Keratinocyte (primary cell): Measurements from ENCODE around the gene OR2AG2. TPM values are rescaled to one million over a fixed set of nuclear protein-coding genes. Genes with fewer than 3 reads are reported as not detected.

Source experiments
- DNase-seq: peaks from one replicate; pipeline ENCODE4 v3.0.0-alpha.2; 2011; ENCODE audit warnings: low read depth, missing footprints, low spot score
- FAIRE-seq: peaks from 2 replicates; lab custom pipeline; 2011; peaks lifted over from hg19 to GRCh38; lab: Jason Lieb, UNC
- H2AFZ ChIP-seq: 2 replicates; pipeline ENCODE4 v1.6.0; 2012; ENCODE audit warnings: low read length, control low read depth, inconsistent platforms; ENCODE audit not compliant: control insufficient read depth
- H3K27ac ChIP-seq: 2 replicates; pipeline ENCODE4 v1.5.1; 2011; ENCODE audit warnings: low read length; ENCODE audit not compliant: control insufficient read depth, insufficient read depth
- H3K27me3 ChIP-seq: 3 replicates; pipeline ENCODE4 v1.6.0; 2011; ENCODE audit warnings: low read length; ENCODE audit not compliant: control insufficient read depth, insufficient read depth; ENCODE audit errors: extremely low read depth
- H3K36me3 ChIP-seq, 2 experiments: 2 replicates in 1 of 2; 3 replicates in 1 of 2; pipeline ENCODE4 v1.5.1; 2011; ENCODE audit warnings: low read length in 2 of 2, mild to moderate bottlenecking in 1 of 2; ENCODE audit not compliant: control insufficient read depth in 2 of 2, insufficient read depth in 2 of 2; ENCODE audit errors: extremely low read depth in 1 of 2
- H3K4me1 ChIP-seq: 3 replicates; pipeline ENCODE4 v1.5.1; 2011; ENCODE audit warnings: low read length; ENCODE audit not compliant: control insufficient read depth, insufficient read depth; ENCODE audit errors: extremely low read depth
- H3K4me2 ChIP-seq: 3 replicates; pipeline ENCODE4 v1.6.0; 2011; ENCODE audit warnings: low read depth, low read length; ENCODE audit not compliant: control insufficient read depth, insufficient read depth; ENCODE audit errors: extremely low read depth
- H3K4me3 ChIP-seq, 3 experiments: fragments of 200-600 bp in 1 of 3; sonication (generic) in 1 of 3; 2 replicates in 2 of 3; 3 replicates in 1 of 3; pipeline ENCODE4 v1.5.1; 2011 to 2016; ENCODE audit warnings: low read length in 3 of 3, mild to moderate bottlenecking in 3 of 3, control low read depth in 2 of 3, inconsistent platforms in 1 of 3, low read depth in 1 of 3, mixed read lengths in 1 of 3, mixed run types in 1 of 3, moderate library complexity in 1 of 3; ENCODE audit not compliant: control insufficient read depth in 2 of 3, insufficient read depth in 2 of 3; ENCODE audit errors: extremely low read depth in 1 of 3
- H3K79me2 ChIP-seq: 2 replicates; pipeline ENCODE4 v1.6.0; 2012; ENCODE audit warnings: low read length; ENCODE audit not compliant: control insufficient read depth, insufficient read depth
- H3K9ac ChIP-seq: 3 replicates; pipeline ENCODE4 v1.6.0; 2011; ENCODE audit warnings: low read length; ENCODE audit not compliant: control insufficient read depth, insufficient read depth; ENCODE audit errors: extremely low read depth
- H3K9me1 ChIP-seq: 3 replicates; pipeline ENCODE4 v1.6.0; 2011; ENCODE audit warnings: low read length; ENCODE audit not compliant: control insufficient read depth, insufficient read depth; ENCODE audit errors: extremely low read depth
- H3K9me3 ChIP-seq: 2 replicates; pipeline ENCODE4 v1.5.1; 2012; ENCODE audit warnings: low read depth, low read length; ENCODE audit not compliant: control insufficient read depth
- H4K20me1 ChIP-seq: 3 replicates; pipeline ENCODE4 v1.6.0; 2011; ENCODE audit warnings: low read length; ENCODE audit not compliant: control insufficient read depth, insufficient read depth; ENCODE audit errors: extremely low read depth
- EZH2 ChIP-seq: IDR thresholded peaks from one replicate; pipeline ENCODE4 v1.6.1; 2012; ENCODE audit warnings: inconsistent platforms, mild to moderate bottlenecking, low read length, moderate library complexity
- dilution Hi-C: fragments of 300-500 bp; cut with MboI; formaldehyde crosslinking; loops from one replicate; pipeline ENCODE4 v1.7.0; 2020; ENCODE audit warnings: low sequenced_read_pairs; ENCODE audit not compliant: extremely low pct_ligation_motif_present
- polyA plus RNA-seq, 5 experiments: library from polyadenylated mRNA; depleted of rRNA in 3 of 5; stranded (reverse) in 3 of 5; stranded (forward) in 1 of 5; unstranded in 1 of 5; fragments of >200 nt; gene quantifications; 1 replicate in 1 of 5; 2 replicates in 3 of 5; 3 replicates in 1 of 5; pipeline versions ENCODE4 v1.2.1 to v1.2.3, GENCODE V29; 2011 to 2012; ENCODE audit warnings: missing spikeins in 2 of 5, low read depth in 1 of 5, low replicate concordance in 1 of 5
- TF ChIP-seq, protein P1 (sequence below), 3 experiments: IDR thresholded peaks in 1 of 3; conservative IDR thresholded peaks in 1 of 3; optimal IDR thresholded peaks in 1 of 3; 2 replicates in 2 of 3; 3 replicates in 1 of 3; pipeline versions ENCODE3 to v1.5.1; 2011; ENCODE audit warnings: low read length in 3 of 3, mild to moderate bottlenecking in 3 of 3, moderate library complexity in 2 of 3, control low read depth in 1 of 3, inconsistent platforms in 1 of 3; ENCODE audit not compliant: insufficient read depth in 2 of 3; ENCODE audit errors: extremely low read depth in 1 of 3

The OR2AG2 gene
- polyA plus RNA-seq, 1 donor (not counting 4 experiments of a cell fraction or from before 2014, with no cell fraction given) = 0.04 TPM

DNA sequence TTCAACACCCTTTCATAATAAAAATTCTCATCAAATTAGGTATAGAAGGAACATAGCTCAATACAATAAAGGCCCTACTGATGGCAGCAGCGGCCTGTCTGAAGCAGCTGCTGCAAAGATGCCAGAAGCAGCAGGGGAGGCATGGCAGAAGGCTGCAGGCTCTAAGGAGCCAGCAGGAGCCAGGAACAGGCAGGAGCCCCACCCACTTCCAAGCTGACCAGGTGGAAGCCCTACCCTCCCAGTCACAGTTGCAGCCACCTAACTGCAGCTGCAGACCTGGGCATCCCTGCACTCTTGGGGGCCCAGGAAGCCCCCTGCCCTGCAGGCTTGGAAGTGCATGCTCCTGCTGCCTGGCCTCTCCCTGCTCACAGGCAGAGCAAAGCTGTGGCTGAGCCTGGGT is 45.9 kb upstream of the OR2AG2 start:
- dilution Hi-C loops = no loop called here
- TF ChIP-seq EZH2 = no peak
- TF ChIP-seq, protein P1, sequence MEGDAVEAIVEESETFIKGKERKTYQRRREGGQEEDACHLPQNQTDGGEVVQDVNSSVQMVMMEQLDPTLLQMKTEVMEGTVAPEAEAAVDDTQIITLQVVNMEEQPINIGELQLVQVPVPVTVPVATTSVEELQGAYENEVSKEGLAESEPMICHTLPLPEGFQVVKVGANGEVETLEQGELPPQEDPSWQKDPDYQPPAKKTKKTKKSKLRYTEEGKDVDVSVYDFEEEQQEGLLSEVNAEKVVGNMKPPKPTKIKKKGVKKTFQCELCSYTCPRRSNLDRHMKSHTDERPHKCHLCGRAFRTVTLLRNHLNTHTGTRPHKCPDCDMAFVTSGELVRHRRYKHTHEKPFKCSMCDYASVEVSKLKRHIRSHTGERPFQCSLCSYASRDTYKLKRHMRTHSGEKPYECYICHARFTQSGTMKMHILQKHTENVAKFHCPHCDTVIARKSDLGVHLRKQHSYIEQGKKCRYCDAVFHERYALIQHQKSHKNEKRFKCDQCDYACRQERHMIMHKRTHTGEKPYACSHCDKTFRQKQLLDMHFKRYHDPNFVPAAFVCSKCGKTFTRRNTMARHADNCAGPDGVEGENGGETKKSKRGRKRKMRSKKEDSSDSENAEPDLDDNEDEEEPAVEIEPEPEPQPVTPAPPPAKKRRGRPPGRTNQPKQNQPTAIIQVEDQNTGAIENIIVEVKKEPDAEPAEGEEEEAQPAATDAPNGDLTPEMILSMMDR (optimal IDR thresholded peaks at IDR 0.05 in 1 of 3, IDR thresholded peaks at IDR 0.05 in 1 of 3, conservative IDR thresholded peaks at IDR 0.05 in 1 of 3; ENCODE audit: extremely low read depth in 1 of 3, insufficient read depth in 2 of 3, low read length in 3 of 3) = peak in 1 of 3 experiments; percentile 4

DNA sequence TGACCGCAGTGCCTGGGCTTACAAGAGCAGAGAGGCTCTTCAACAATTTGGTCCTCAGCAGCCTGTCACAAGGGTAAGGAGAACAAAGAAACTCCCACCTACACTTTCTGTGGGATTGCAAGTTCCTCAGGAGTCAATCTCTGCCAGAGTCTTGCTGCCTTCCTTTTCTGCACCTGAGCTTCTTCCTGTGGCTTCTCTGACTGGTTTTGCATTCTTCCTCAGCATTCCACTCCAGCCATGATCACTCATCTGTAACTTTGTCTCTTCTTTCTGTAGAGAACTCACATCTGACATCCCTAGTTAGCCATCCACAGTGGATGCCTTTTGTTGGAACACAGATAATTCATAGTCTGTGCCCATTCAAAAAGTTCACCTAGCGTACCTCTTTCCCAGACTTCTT is 41.9 kb upstream of the OR2AG2 start:
- DNase-seq (no peak), FAIRE-seq (no peak)
- TF ChIP-seq, protein P1 (optimal IDR thresholded peaks at IDR 0.05 in 1 of 3, IDR thresholded peaks at IDR 0.05 in 1 of 3, conservative IDR thresholded peaks at IDR 0.05 in 1 of 3; ENCODE audit: extremely low read depth in 1 of 3, insufficient read depth in 2 of 3, low read length in 3 of 3) = no peak
- Histone ChIP-seq H3K4me2 (no peak overlapping the region), H3K4me1 (no peaks in the 10 kb centered on the region), H3K9ac (no peak overlapping the region), H3K9me1 (no peaks in the 10 kb centered on the region), H2AFZ (no peak overlapping the region), H3K79me2 (no peaks in the 10 kb centered on the region), H3K27me3 (no peaks in the 10 kb centered on the region), H4K20me1 (no peaks in the 10 kb centered on the region), H3K4me3 (no peak overlapping the region), H3K9me3 (no peaks in the 10 kb centered on the region), H3K27ac (no peak overlapping the region), H3K36me3 (no peaks in the 10 kb centered on the region)
- dilution Hi-C loops = no loop called here

More for the DNA sequence above, 45.9 kb upstream of the OR2AG2 start:
- Histone ChIP-seq H4K20me1 (no peaks in the 10 kb centered on the region), H3K9me3 (no peaks in the 10 kb centered on the region), H3K27me3 (no peaks in the 10 kb centered on the region), H3K4me2 (no peak overlapping the region), H3K27ac (no peak overlapping the region), H2AFZ (no peak overlapping the region), H3K9me1 (no peaks in the 10 kb centered on the region), H3K9ac (no peak overlapping the region), H3K4me1 (no peaks in the 10 kb centered on the region), H3K36me3 (no peaks in the 10 kb centered on the region), H3K79me2 (no peaks in the 10 kb centered on the region), H3K4me3 (no peak overlapping the region)
- DNase-seq = no peak
- FAIRE-seq = no peak
